HepG2 (cell line): ENCODE measurements around the gene NCOA3. TPM values are rescaled to one million over a fixed set of nuclear protein-coding genes. Genes with fewer than 3 reads are reported as not detected.

Source experiments
- ATAC-seq: fragments of 200-7000 bp; cut with Tn5 transposase; 3 replicates; pipeline ENCODE4 v1.9.1; 2020; ENCODE audit warnings: mild to moderate bottlenecking, moderate library complexity
- BruUV-seq: library from RNA; stranded (reverse); fragments of 400-500 nt; replicated peaks from 2 replicates; lab custom pipeline; 2021; lab: Mats Ljungman, UMichigan
- CTCF ChIA-PET: fragments of 300-600 bp; formaldehyde crosslinking; extraction: SDS; loops from one replicate; lab custom pipeline; 2021; ENCODE audit warnings: low total read pairs, inconsistent platforms, low intra/inter-chr PET ratio; lab: Yijun Ruan, JAX
- POLR2A ChIA-PET: fragments of 350-600 bp; sonication (Branson Sonifier 250); formaldehyde crosslinking; loops from one replicate; lab custom pipeline; 2020; ENCODE audit warnings: antibody characterized with exemption, inconsistent platforms; lab: Yijun Ruan, JAX
- DNase-seq: peaks from one replicate; pipeline ENCODE4 v3.0.0-alpha.2; 2015; ENCODE audit warnings: low spot score
- FAIRE-seq: peaks from 3 replicates; lab custom pipeline; 2011; peaks lifted over from hg19 to GRCh38; lab: Jason Lieb, UNC
- H2AFZ ChIP-seq: one replicate; pipeline ENCODE4 v1.6.1; 2011; ENCODE audit warnings: low read length, inconsistent platforms
- H3K27ac ChIP-seq: fragments of 300-600 bp; 3 replicates; pipeline ENCODE4 v1.8.0; 2011; ENCODE audit warnings: mixed run types, mild to moderate bottlenecking, mixed read lengths, low read length, inconsistent platforms; ENCODE audit not compliant: insufficient read depth; ENCODE audit errors: extremely low read length
- H3K27me3 ChIP-seq, 2 experiments: fragments of 200-600 bp in 1 of 2; 2 replicates in 1 of 2; 3 replicates in 1 of 2; pipeline versions ENCODE4 v1.6.0 to v1.8.0; 2011; ENCODE audit warnings: low read length in 2 of 2, mild to moderate bottlenecking in 2 of 2, moderate library complexity in 2 of 2, inconsistent platforms in 1 of 2; ENCODE audit not compliant: insufficient read depth in 2 of 2, control insufficient read depth in 1 of 2
- H3K36me3 ChIP-seq, 2 experiments: fragments of 200-600 bp in 1 of 2; replicated peaks in 1 of 2; 2 replicates in 1 of 2; 3 replicates in 1 of 2; pipeline versions ENCODE4 v1.5.1 to v1.8.0; 2011; ENCODE audit warnings: low read length in 2 of 2, inconsistent platforms in 1 of 2; ENCODE audit not compliant: insufficient read depth in 2 of 2, control insufficient read depth in 1 of 2
- H3K4me1 ChIP-seq: 2 replicates; pipeline ENCODE4 v1.5.1; 2012; ENCODE audit warnings: low read length, inconsistent platforms; ENCODE audit not compliant: insufficient read depth
- H3K4me2 ChIP-seq: 2 replicates; pipeline ENCODE4 v1.6.0; 2011; ENCODE audit warnings: low read depth, low read length, inconsistent platforms
- H3K4me3 ChIP-seq, 3 experiments: fragments of 200-600 bp in 1 of 3; sonication (generic), shearing (Covaris generic) in 1 of 3; replicated peaks in 1 of 3; 2 replicates each; pipeline ENCODE4 v1.5.1; 2011 to 2016; ENCODE audit warnings: low read length in 3 of 3, inconsistent platforms in 2 of 3, low read depth in 2 of 3, mild to moderate bottlenecking in 2 of 3, control low read depth in 1 of 3, mixed read lengths in 1 of 3; ENCODE audit not compliant: insufficient read depth in 1 of 3
- H3K79me2 ChIP-seq: one replicate; pipeline ENCODE4 v1.6.1; 2011; ENCODE audit warnings: low read length, inconsistent platforms; ENCODE audit not compliant: insufficient read depth
- H3K9ac ChIP-seq: 2 replicates; pipeline ENCODE4 v1.6.0; 2011; ENCODE audit warnings: mild to moderate bottlenecking, low read depth, low read length, inconsistent platforms; ENCODE audit not compliant: insufficient read depth
- H3K9me3 ChIP-seq: 2 replicates; pipeline ENCODE4 v1.5.1; 2012; ENCODE audit warnings: mild to moderate bottlenecking, low read length
- H4K20me1 ChIP-seq: 2 replicates; pipeline ENCODE4 v1.6.0; 2011; ENCODE audit warnings: inconsistent platforms, mild to moderate bottlenecking, low read length, moderate library complexity; ENCODE audit not compliant: insufficient read depth
- BATF2 ChIP-seq: sonication (generic); formaldehyde crosslinking; IDR thresholded peaks from 2 replicates; pipeline ENCODE4 v1.8.0; 2022; ENCODE audit warnings: mild to moderate bottlenecking, missing genetic modification reagents, moderate library complexity
- FIP1L1 ChIP-seq: fragments of 200-400 bp; formaldehyde crosslinking; IDR thresholded peaks from 2 replicates; pipeline ENCODE4 v1.6.1; 2018; ENCODE audit warnings: low read depth, mild to moderate bottlenecking, low read length, moderate library complexity, borderline replicate concordance; ENCODE audit not compliant: insufficient read depth
- KLF11 ChIP-seq: IDR thresholded peaks from 2 replicates; pipeline ENCODE4 v1.6.1; 2016; ENCODE audit warnings: missing compliant biosample characterization
- RFX5 ChIP-seq: IDR thresholded peaks from 2 replicates; pipeline ENCODE4 v1.6.1; 2011; ENCODE audit warnings: low read depth, low read length, improper control_type of control experiment
- TFDP2 ChIP-seq: sonication (generic); formaldehyde crosslinking; IDR thresholded peaks from 2 replicates; pipeline ENCODE4 v1.4.0; 2020; ENCODE audit warnings: missing genetic modification reagents
- ZNF225 ChIP-seq: sonication (generic); formaldehyde crosslinking; IDR thresholded peaks from 2 replicates; pipeline ENCODE4 v1.4.0; 2020; ENCODE audit warnings: mild to moderate bottlenecking, missing genetic modification reagents
- ZNF557 ChIP-seq: sonication (generic); formaldehyde crosslinking; IDR thresholded peaks from 2 replicates; pipeline ENCODE4 v1.4.0; 2020; ENCODE audit warnings: missing genetic modification reagents
- ZNF7 ChIP-seq: IDR thresholded peaks from 2 replicates; pipeline ENCODE4 v1.6.1; 2016; ENCODE audit warnings: missing biosample characterization, missing genetic modification reagents
- WGBS: methylation state at CpG from one replicate; pipeline ENCODE4 v1.1.6; 2017; ENCODE audit warnings: low lambda C conversion rate; 5-methylcytosine and 5-hydroxymethylcytosine counted together
- in situ Hi-C: cut with HindIII; loops from 2 replicates; pipeline ENCODE4 v1.10.0; 2017; ENCODE audit warnings: low pct_unique_long_range_greater_than_20kb; ENCODE audit not compliant: extremely low pct_ligation_motif_present
- intact Hi-C: fragments of 100-400 bp; cut with micrococcal nuclease; formaldehyde crosslinking; loops from one replicate; pipeline ENCODE4 v1.10.0; 2022; ENCODE audit not compliant: unreplicated experiment
- polyA plus RNA-seq, 8 experiments: library from polyadenylated mRNA; depleted of rRNA in 3 of 8; stranded (reverse) in 7 of 8; unstranded in 1 of 8; fragments of >200 nt; fragmentation: Illumina TruSeq in 4 of 8; extraction: Trizol in 4 of 8; gene quantifications; 2 replicates each; pipeline versions ENCODE4 v1.2.1 to v1.2.3, GENCODE V29; 2011 to 2016; ENCODE audit warnings: low read depth in 4 of 8, missing spikeins in 1 of 8, mixed read lengths in 1 of 8; ENCODE audit not compliant: insufficient read depth in 1 of 8
- total RNA-seq, 5 experiments: library from RNA; depleted of rRNA; stranded (reverse); fragments of >200 nt; fragmentation: Illumina TruSeq; extraction: Trizol; gene quantifications; 2 replicates each; pipeline ENCODE4 v1.2.3, GENCODE V29; 2016; ENCODE audit warnings: low read depth in 1 of 5

NCOA3 gene
- total and polyA plus RNA-seq, 2 of the 13 experiments (the other 11 are each of a cell fraction or from before 2014, with no cell fraction given): 35.0 to 56.8 TPM

GRCh38 chr20:47699818-47700217, 198.1 kb downstream of the NCOA3 start:
- H3K36me3 ChIP-seq: peaks cover 0 to 4% of the 10 kb centered on the region in 2 experiments; a peak in 2 of 5 replicates
- no peak overlapping the region for H3K4me3 ChIP-seq
- no peak for TF ChIP-seq RFX5
- no peak for TF ChIP-seq ZNF225
- TF ChIP-seq TFDP2 (CRISPR knock-in tag): no peak
- no peak for TF ChIP-seq FIP1L1
- TF ChIP-seq ZNF557: no peak
- TF ChIP-seq KLF11 (CRISPR knock-in tag): no peak
- no peak overlapping the region for H3K9ac ChIP-seq
- no peaks in the 10 kb centered on the region for H3K27me3 ChIP-seq
- no peaks in the 10 kb centered on the region for H3K79me2 ChIP-seq
- POLR2A ChIA-PET: no interaction called here
- 86% methylated on average over 1 of the region's 1 CpG for WGBS
- H3K27ac ChIP-seq: no peak overlapping the region
- FAIRE-seq (no peak), ATAC-seq (no peak), DNase-seq (no peak)
- H3K9me3 ChIP-seq: no peaks in the 10 kb centered on the region
- in situ Hi-C loops (no loop called here), intact Hi-C loops (no loop called here)
- no peak overlapping the region for H2AFZ ChIP-seq
- no peaks in the 10 kb centered on the region for H4K20me1 ChIP-seq
- no peaks in the 10 kb centered on the region for H3K4me1 ChIP-seq
- no peak overlapping the region for H3K4me2 ChIP-seq
- BruUV-seq: no TSS peak
- CTCF ChIA-PET: no interaction called here

- Histone ChIP-seq H3K4me1 (no peaks in the 10 kb centered on the region), H3K36me3 (peaks cover 0 to 4% of the 10 kb centered on the region in 2 experiments; a peak in 2 of 5 replicates), H4K20me1 (no peaks in the 10 kb centered on the region), H3K27me3 (no peaks in the 10 kb centered on the region), H2AFZ (no peak overlapping the region), H3K27ac (no peak overlapping the region), H3K9ac (no peak overlapping the region), H3K4me3 (no peak overlapping the region), H3K9me3 (no peaks in the 10 kb centered on the region), H3K4me2 (no peak overlapping the region), H3K79me2 (no peaks in the 10 kb centered on the region)
- intact Hi-C loops (no loop called here), in situ Hi-C loops (no loop called here)
- ATAC-seq (no peak), FAIRE-seq (no peak), DNase-seq (no peak)
- CTCF ChIA-PET: no interaction called here
- TF ChIP-seq BATF2 (CRISPR knock-in tag): no peak
- peak; percentile 50; the same call in 1 of the 2 replicates for TF ChIP-seq ZNF7 (CRISPR knock-in tag)
- no TSS peak for BruUV-seq
- POLR2A ChIA-PET: no interaction called here
- WGBS: 79% methylated on average over 7 of the region's 7 CpGs
These were observed 198.6 kb downstream of the NCOA3 start for GRCh38 chr20:47700327-47700726.
